LNCaP clone FGC (cell line): ENCODE measurements around the gene OCSTAMP.

Experiments used
- DNase-seq: peaks from one replicate; pipeline ENCODE4 v3.0.0-alpha.2; 2011; ENCODE audit warnings: low read depth
- H3K4me3 ChIP-seq: 2 replicates; pipeline ENCODE4 v1.5.1; 2011; ENCODE audit warnings: mild to moderate bottlenecking, low read depth, low read length, control low read depth
- CTCF ChIP-seq: IDR thresholded peaks from 2 replicates; pipeline ENCODE4 v1.5.1; 2012; ENCODE audit warnings: mild to moderate bottlenecking; ENCODE audit not compliant: control insufficient read depth, insufficient read depth; ENCODE audit errors: extremely low read depth

The OCSTAMP gene

GRCh38 chr20:46520976-46521579 is 29.4 kb downstream of the OCSTAMP start:
- peak; percentile 40 for DNase-seq
- no peak overlapping the region for H3K4me3 ChIP-seq
- TF ChIP-seq CTCF, result peak; percentile 89

- DNase-seq, result no peak
- no peak for TF ChIP-seq CTCF
- H3K4me3 ChIP-seq, result no peak overlapping the region
Measured at GRCh38 chr20:46520540-46520939, 29.9 kb downstream of the OCSTAMP start.

- no peak for DNase-seq
- H3K4me3 ChIP-seq, result no peak overlapping the region
- TF ChIP-seq CTCF, result no peak
Measured at GRCh38 chr20:46519471-46520068, 30.9 kb downstream of the OCSTAMP start.

- no peak for DNase-seq
- TF ChIP-seq CTCF, result no peak
- peak within 1 kb of the TSS; percentile 59 for H3K4me3 ChIP-seq
Measured at GRCh38 chr20:46512943-46513844, 37.3 kb downstream of the OCSTAMP start, which contains the start of gene ZNF334. TSS of gene ZNF334 (minus strand) at chr20:46513559. CDS start at chr20:46512102, 1,457 bp downstream.

- no peak for DNase-seq
- no peak for TF ChIP-seq CTCF
- no peak overlapping the region for H3K4me3 ChIP-seq
Measured at GRCh38 chr20:46509523-46509922, 40.9 kb downstream of the OCSTAMP start.

GRCh38 chr20:46507760-46508407 is 42.6 kb downstream of the OCSTAMP start:
- H3K4me3 ChIP-seq, result no peak overlapping the region
- DNase-seq, result no peak
- TF ChIP-seq CTCF, result no peak
